A673 (cell line): Measurements from ENCODE around the gene ENOPH1.

Experiments used
- CTCF ChIP-seq: fragments of 300-800, 200-600 bp; sonication (generic); conservative IDR thresholded peaks from 2 replicates; pipeline ENCODE4 v1.5.1; 2017; ENCODE audit warnings: low read depth, mild to moderate bottlenecking, antibody characterized with exemption, low read length, moderate library complexity, mixed read lengths
- EZH2 ChIP-seq: fragments of 200-600 bp; sonication (generic); IDR thresholded peaks from 2 replicates; pipeline ENCODE4 v1.6.1; 2017; ENCODE audit warnings: borderline replicate concordance, low read depth, mild to moderate bottlenecking, mixed read lengths, antibody characterized with exemption, low read length; ENCODE audit not compliant: poor library complexity, severe bottlenecking

- TF ChIP-seq CTCF (no peak), EZH2 (no peak)
Observed at GRCh38 chr4:82432596-82432995, 2.2 kb downstream of the ENOPH1 start.
